IPS-18c (cell line): ENCODE data around the gene FARP1.

Source experiments
- H3K4me3 ChIP-seq: 2 replicates; pipeline ENCODE4 v1.7.0; 2013; ENCODE audit warnings: low read depth, mild to moderate bottlenecking, low read length, moderate library complexity; ENCODE audit not compliant: insufficient read depth
- H3K9me3 ChIP-seq: one replicate; pipeline ENCODE4 v1.6.1; 2013; ENCODE audit warnings: mild to moderate bottlenecking, low read length, moderate library complexity; ENCODE audit not compliant: control insufficient read depth, insufficient read depth

The FARP1 gene

DNA sequence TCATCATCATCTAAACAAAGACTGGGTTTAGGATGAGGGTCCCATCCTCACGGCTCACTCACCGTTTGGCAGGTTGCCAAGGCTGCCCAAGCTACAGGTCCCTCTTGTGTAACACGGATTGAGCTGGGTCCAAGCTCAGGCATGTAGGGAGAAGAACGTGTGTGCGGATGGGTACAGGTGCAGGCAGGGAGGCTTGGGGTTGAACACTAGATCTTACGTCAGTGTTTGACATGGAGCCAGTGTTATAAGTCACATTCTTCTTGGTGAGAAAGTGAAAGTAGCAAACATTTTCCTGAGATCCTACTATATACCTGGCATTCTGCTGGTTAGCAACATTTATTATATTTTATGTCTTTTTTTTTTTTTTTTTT, 171.0 kb downstream of the FARP1 start:
- H3K4me3 ChIP-seq, result no peak overlapping the region
- H3K9me3 ChIP-seq, result no peaks in the 10 kb centered on the region

DNA sequence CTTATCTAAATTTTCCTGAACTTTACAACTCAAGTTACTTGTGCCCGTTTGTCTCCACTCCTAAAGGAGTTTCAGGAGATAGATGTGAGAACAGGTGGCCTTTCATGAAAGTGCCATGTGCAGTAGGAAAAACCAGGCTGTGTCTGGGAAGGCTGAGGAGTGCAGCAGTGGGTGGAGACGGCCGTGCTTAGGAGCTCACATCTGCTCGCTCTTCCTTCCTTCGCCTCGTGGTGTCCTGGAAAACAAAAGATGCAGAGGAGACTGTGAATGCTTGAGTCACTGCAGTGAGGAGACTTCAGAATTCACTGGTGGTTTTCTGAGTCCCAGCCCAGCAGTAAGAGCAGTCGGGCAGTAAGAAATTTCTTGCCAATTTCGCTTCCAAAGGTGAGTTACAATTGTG, 172.6 kb downstream of the FARP1 start:
- no peak overlapping the region for H3K4me3 ChIP-seq

GRCh38 chr13:98315902-98316301, 173.0 kb downstream of the FARP1 start:
- H3K9me3 ChIP-seq, result no peaks in the 10 kb centered on the region
- H3K4me3 ChIP-seq, result no peak overlapping the region

More for the DNA sequence above, 172.6 kb downstream of the FARP1 start:
- no peaks in the 10 kb centered on the region for H3K9me3 ChIP-seq

DNA sequence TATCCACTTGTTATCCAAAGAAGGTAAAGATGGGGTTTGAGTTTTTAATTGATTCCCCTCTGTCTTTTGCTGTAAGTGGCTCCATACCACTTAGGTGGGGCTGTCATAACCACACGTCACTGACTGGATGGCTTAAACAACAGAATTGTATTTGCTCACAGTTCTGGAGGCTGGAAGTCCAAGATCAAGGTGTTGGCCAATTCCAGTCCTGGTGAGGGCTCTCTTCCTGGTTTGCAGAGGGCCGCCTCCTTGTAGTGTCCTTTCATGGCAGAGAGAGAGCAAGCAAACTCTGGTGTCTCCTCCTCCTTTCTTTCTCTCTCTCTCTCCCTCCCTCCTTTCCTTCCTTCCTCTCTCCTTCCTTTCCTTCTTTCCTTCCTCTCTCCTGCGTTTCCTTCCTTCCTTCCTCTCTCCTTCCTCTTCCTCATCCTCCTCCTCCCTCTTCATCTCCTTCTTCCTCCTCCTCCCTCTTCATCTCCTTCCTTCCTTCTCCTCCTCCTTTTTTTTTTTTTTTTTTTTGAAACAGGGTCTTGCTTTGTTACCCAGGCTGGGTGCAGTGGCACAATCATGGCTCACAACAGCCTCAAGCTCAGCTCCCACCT, 174.8 kb downstream of the FARP1 start:
- no peaks in the 10 kb centered on the region for H3K9me3 ChIP-seq
- H3K4me3 ChIP-seq, result no peak overlapping the region

- Histone ChIP-seq H3K4me3 (no peak overlapping the region), H3K9me3 (no peaks in the 10 kb centered on the region)
Observed at GRCh38 chr13:98318263-98318878, 175.5 kb downstream of the FARP1 start.

GRCh38 chr13:98320561-98321105, 177.7 kb downstream of the FARP1 start:
- no peaks in the 10 kb centered on the region for H3K9me3 ChIP-seq
- H3K4me3 ChIP-seq, result no peak overlapping the region

GRCh38 chr13:98321395-98321794, 178.5 kb downstream of the FARP1 start:
- Histone ChIP-seq H3K4me3 (no peak overlapping the region), H3K9me3 (no peaks in the 10 kb centered on the region)

GRCh38 chr13:98322091-98322718, 179.3 kb downstream of the FARP1 start:
- Histone ChIP-seq H3K4me3 (no peak overlapping the region), H3K9me3 (no peaks in the 10 kb centered on the region)

DNA sequence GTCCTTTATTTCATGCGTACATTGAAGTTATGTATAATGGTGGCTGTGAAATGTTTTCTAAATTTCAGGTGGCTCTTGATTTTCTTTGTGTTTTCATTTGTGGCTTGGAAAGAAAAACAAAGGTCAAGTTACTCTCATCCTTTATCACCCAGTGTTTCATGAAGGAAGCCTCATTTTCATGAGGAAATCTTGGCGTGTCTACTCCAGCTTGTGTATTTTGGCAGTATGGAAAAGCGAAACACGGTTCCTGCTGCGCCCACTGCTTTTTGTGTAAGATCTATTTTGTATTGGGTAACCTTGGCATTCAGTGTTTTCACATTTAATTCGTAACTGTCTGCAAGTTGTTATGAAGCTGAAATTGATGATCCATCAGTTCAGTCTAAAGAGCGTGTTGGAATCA, 181.2 kb downstream of the FARP1 start:
- Histone ChIP-seq H3K4me3 (no peak overlapping the region), H3K9me3 (no peaks in the 10 kb centered on the region)

DNA sequence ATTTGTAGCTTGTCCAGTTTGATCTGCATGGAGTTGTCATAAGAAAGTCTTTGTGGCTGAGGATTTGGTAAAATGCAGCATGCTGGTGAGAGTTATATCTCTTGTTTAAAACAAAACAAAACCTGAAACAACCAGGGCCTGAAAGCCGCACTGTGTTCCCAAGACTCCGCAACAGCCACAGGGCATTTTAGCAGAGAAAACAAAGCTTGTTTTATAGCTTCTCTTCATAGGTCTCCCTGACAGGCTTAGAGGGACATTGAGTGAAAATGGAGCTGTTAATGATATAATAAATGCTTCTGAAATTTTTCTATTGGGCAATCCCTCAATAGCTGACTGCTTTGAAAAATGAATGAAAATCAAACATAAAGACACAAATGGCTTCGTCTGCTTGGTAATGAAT, 182.8 kb downstream of the FARP1 start:
- H3K4me3 ChIP-seq, result no peak overlapping the region
- no peaks in the 10 kb centered on the region for H3K9me3 ChIP-seq

DNA sequence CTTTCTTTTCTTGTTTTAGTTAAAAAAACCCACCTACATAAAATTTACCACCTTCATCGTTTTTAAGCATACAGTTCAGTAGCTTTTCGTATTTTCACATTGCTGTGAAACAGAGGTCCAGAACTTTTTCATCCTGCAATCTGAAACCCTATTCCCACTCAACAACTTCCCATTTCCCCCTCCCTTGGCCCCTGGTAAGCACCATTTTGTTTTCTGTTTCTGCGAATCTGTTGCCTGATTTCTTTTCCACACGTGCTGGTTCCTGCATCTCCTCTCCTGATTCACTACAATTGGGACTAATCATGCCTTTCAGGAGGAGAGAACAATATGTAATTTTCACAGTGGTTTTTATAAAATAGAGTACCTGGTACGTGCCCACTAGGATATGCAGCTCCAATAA, 183.4 kb downstream of the FARP1 start:
- H3K9me3 ChIP-seq, result no peaks in the 10 kb centered on the region
- no peak overlapping the region for H3K4me3 ChIP-seq

DNA sequence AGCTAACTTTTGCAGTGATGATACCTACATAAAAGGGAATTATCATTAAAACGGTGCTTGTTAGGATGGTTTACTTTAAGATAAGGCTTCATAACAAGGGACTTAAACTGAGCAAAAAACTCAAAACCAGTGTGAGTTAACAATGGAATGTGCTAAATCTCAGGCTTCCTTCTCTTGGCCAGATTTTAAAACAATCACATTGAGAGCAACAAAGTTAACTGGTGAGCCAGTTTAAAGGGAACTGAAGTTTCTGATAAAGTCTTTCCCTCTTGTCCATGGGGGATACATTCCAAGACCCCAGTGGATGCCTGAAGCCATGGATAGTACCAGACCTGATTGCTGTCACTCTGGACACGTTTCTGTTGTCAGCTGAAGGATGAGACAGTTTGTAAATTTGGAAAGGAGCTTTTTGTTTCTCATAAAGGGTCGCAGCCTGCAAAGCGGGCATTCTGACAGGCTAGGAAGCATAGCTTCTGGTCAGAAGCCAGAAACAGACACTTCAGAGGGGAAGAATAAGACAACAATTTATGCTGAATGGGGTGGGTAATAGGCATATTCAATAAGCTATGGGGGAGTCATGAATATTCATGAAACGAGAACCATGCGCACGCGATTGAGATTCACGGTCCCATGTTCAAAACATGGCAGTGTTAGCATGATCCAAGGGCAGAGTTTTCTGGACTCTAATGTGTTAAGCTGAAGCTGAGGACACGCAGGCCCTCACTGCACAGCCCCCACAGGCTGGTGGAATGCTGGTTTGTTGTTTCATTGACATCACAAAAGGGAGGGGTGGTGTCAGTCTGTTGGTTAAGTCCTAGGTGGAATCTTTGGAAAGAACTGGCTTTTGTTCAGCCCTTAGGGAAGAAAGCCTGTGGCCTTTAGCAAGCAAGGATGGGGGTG, 184.7 kb downstream of the FARP1 start:
- Histone ChIP-seq H3K4me3 (no peak overlapping the region), H3K9me3 (no peaks in the 10 kb centered on the region)

GRCh38 chr13:98328511-98328910, 185.6 kb downstream of the FARP1 start:
- Histone ChIP-seq H3K4me3 (no peak overlapping the region), H3K9me3 (no peaks in the 10 kb centered on the region)

DNA sequence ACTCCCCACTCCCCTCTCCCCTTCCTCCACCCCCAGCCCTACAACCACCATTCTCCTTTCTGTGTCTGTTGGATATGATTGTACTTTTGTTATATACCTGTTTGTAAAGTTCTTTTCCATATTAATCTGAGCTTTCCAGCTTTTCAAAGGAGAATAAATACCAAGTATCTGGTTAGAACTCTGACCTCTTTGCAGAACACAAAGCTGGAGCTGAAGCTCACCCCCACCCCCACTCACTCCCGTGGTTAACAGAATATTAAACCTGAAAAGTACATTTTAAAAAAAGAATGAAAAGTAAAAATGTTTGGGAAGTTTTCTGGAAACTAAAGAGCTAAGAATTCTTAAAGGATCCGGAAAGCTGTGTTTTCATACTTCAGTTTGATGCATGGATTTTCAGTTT, 189.3 kb downstream of the FARP1 start:
- no peak overlapping the region for H3K4me3 ChIP-seq
- no peaks in the 10 kb centered on the region for H3K9me3 ChIP-seq

DNA sequence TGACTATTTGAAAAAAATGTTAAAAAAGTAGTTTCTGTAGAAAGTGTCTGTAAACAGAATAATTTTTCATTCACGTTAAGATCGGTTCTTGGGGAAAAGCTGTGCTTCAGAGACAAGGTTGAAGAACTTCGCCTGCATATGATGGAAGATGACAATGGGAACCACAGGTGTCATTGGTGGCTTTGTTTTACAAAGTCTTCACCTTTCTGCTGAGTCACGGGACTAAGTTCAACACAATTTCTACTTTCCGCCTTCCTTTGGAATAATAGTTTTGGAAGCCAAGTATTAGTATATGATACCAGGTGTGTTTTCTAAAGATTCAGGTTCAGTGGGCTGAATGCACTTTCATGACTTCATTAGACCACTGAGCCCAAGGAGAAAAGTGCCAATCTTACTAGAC, 189.8 kb downstream of the FARP1 start:
- no peaks in the 10 kb centered on the region for H3K9me3 ChIP-seq

GRCh38 chr13:98333486-98333885, 190.6 kb downstream of the FARP1 start:
- Histone ChIP-seq H3K4me3 (no peak overlapping the region), H3K9me3 (no peaks in the 10 kb centered on the region)

More for the DNA sequence above, 189.8 kb downstream of the FARP1 start:
- no peak overlapping the region for H3K4me3 ChIP-seq

- H3K4me3 ChIP-seq, result no peak overlapping the region
- no peaks in the 10 kb centered on the region for H3K9me3 ChIP-seq
Observed at GRCh38 chr13:98334620-98335205, 191.8 kb downstream of the FARP1 start.
